WERI-Rb-1 (cell line): ENCODE results near the gene LARGE1.

ENCODE experiments used
- DNase-seq: peaks from one replicate; pipeline ENCODE4 v3.0.0-alpha.2; 2020
- H3K27ac ChIP-seq: fragments of 250-450 bp; sonication (Bioruptor Pico); 2 replicates; pipeline ENCODE4 v1.5.1; 2020; ENCODE audit warnings: mild to moderate bottlenecking, moderate library complexity
- H3K27me3 ChIP-seq: fragments of 250-450 bp; sonication (Bioruptor Pico); 2 replicates; pipeline ENCODE4 v1.5.1; 2021; ENCODE audit warnings: mild to moderate bottlenecking, low read depth, moderate library complexity; ENCODE audit not compliant: insufficient read depth, severe bottlenecking
- H3K36me3 ChIP-seq: fragments of 250-450 bp; sonication (Bioruptor Pico); 2 replicates; pipeline ENCODE4 v1.5.1; 2020; ENCODE audit warnings: mild to moderate bottlenecking, moderate library complexity
- H3K4me3 ChIP-seq: 2 replicates; pipeline ENCODE4 v1.5.1; 2011; ENCODE audit warnings: low read depth, mild to moderate bottlenecking, control low read depth, low read length
- H3K9me3 ChIP-seq: fragments of 250-450 bp; sonication (Bioruptor Pico); 2 replicates; pipeline ENCODE4 v1.5.1; 2021; ENCODE audit warnings: mild to moderate bottlenecking, moderate library complexity; ENCODE audit not compliant: severe bottlenecking
- CTCF ChIP-seq: IDR thresholded peaks from 2 replicates; pipeline ENCODE4 v1.5.1; 2011; ENCODE audit warnings: low read depth, mild to moderate bottlenecking, control low read depth, inconsistent platforms, low read length

LARGE1 gene

GRCh38 chr22:33746501-33746928, 173.8 kb downstream of the LARGE1 start:
- Histone ChIP-seq H3K4me3 (no peak overlapping the region), H3K27me3 (no peaks in the 10 kb centered on the region), H3K27ac (no peak overlapping the region), H3K9me3 (no peaks in the 10 kb centered on the region), H3K36me3 (no peaks in the 10 kb centered on the region)
- TF ChIP-seq CTCF: no peak
- no peak for DNase-seq

GRCh38 chr22:33745501-33745900, 174.8 kb downstream of the LARGE1 start:
- H3K27me3 ChIP-seq: no peaks in the 10 kb centered on the region
- no peak for DNase-seq
- H3K27ac ChIP-seq: no peak overlapping the region
- no peak for TF ChIP-seq CTCF
- H3K4me3 ChIP-seq: no peak overlapping the region
- H3K36me3 ChIP-seq: no peaks in the 10 kb centered on the region
- no peaks in the 10 kb centered on the region for H3K9me3 ChIP-seq

GRCh38 chr22:33743756-33744155, 176.5 kb downstream of the LARGE1 start:
- TF ChIP-seq CTCF: no peak
- DNase-seq: no peak

GRCh38 chr22:33741025-33741424, 179.3 kb downstream of the LARGE1 start:
- H3K36me3 ChIP-seq: no peaks in the 10 kb centered on the region
- DNase-seq: no peak
- TF ChIP-seq CTCF: no peak
- H3K4me3 ChIP-seq: no peak overlapping the region
- H3K27me3 ChIP-seq: no peaks in the 10 kb centered on the region
- no peak overlapping the region for H3K27ac ChIP-seq
- H3K9me3 ChIP-seq: no peaks in the 10 kb centered on the region

More at GRCh38 chr22:33743756-33744155, 176.5 kb downstream of the LARGE1 start:
- Histone ChIP-seq H3K27me3 (no peaks in the 10 kb centered on the region), H3K9me3 (no peaks in the 10 kb centered on the region), H3K36me3 (no peaks in the 10 kb centered on the region), H3K4me3 (no peak overlapping the region), H3K27ac (no peak overlapping the region)

GRCh38 chr22:33739516-33739915, 180.8 kb downstream of the LARGE1 start:
- no peak for TF ChIP-seq CTCF
- no peaks in the 10 kb centered on the region for H3K27me3 ChIP-seq

GRCh38 chr22:33737662-33738061, 182.6 kb downstream of the LARGE1 start:
- no peaks in the 10 kb centered on the region for H3K36me3 ChIP-seq
- TF ChIP-seq CTCF: no peak
- no peaks in the 10 kb centered on the region for H3K27me3 ChIP-seq
- H3K4me3 ChIP-seq: no peak overlapping the region
- DNase-seq: no peak
- no peak overlapping the region for H3K27ac ChIP-seq
- no peaks in the 10 kb centered on the region for H3K9me3 ChIP-seq

More at GRCh38 chr22:33739516-33739915, 180.8 kb downstream of the LARGE1 start:
- no peaks in the 10 kb centered on the region for H3K9me3 ChIP-seq
- no peak overlapping the region for H3K4me3 ChIP-seq
- no peaks in the 10 kb centered on the region for H3K36me3 ChIP-seq
- no peak for DNase-seq
- no peak overlapping the region for H3K27ac ChIP-seq
